Endothelial cell of umbilical vein (primary cell): Measurements from ENCODE around the gene MDGA2. TPM values are rescaled to one million over a fixed set of nuclear protein-coding genes. Genes with fewer than 3 reads are reported as not detected.

Source experiments
- BruUV-seq: library from RNA; stranded (reverse); fragments of 400-500 nt; replicated peaks from 2 replicates; lab custom pipeline; 2021; lab: Mats Ljungman, UMichigan
- CTCF ChIA-PET: fragments of 300-600, 350-600 bp; sonication (Branson Sonifier 250); formaldehyde crosslinking; loops from one replicate; lab custom pipeline; 2021; ENCODE audit warnings: antibody characterized with exemption, inconsistent platforms; lab: Charles Lee
- POLR2A ChIA-PET: fragments of 300-600, 350-600 bp; sonication (Branson Sonifier 250); formaldehyde crosslinking; loops from one replicate; lab custom pipeline; 2021; ENCODE audit warnings: antibody characterized with exemption, inconsistent platforms; lab: Charles Lee
- DNase-seq: peaks from one replicate; pipeline ENCODE4 v3.0.0-alpha.2; 2011; ENCODE audit warnings: low read depth, low spot score
- FAIRE-seq: peaks from 2 replicates; lab custom pipeline; 2011; peaks lifted over from hg19 to GRCh38; lab: Jason Lieb, UNC
- H2AFZ ChIP-seq: 2 replicates; pipeline ENCODE4 v1.6.0; 2012; ENCODE audit warnings: low read depth, low read length, control low read depth, inconsistent platforms
- H3K27ac ChIP-seq: 2 replicates; pipeline ENCODE4 v1.5.1; 2011; ENCODE audit warnings: low read depth, mild to moderate bottlenecking, control low read depth, low read length, moderate library complexity; ENCODE audit not compliant: insufficient read depth
- H3K27me3 ChIP-seq, 2 experiments: 2 replicates each; pipeline versions ENCODE4 v1.6.0 to v1.6.1; 2011; ENCODE audit warnings: low read length in 2 of 2, mixed read lengths in 1 of 2; ENCODE audit not compliant: control insufficient read depth in 2 of 2, insufficient read depth in 2 of 2
- H3K36me3 ChIP-seq, 2 experiments: 2 replicates in 1 of 2; 3 replicates in 1 of 2; pipeline ENCODE4 v1.5.1; 2011; ENCODE audit warnings: low read length in 2 of 2, mild to moderate bottlenecking in 1 of 2, moderate library complexity in 1 of 2; ENCODE audit not compliant: control insufficient read depth in 2 of 2, insufficient read depth in 2 of 2; ENCODE audit errors: extremely low read depth in 1 of 2
- H3K4me1 ChIP-seq: 3 replicates; pipeline ENCODE4 v1.5.1; 2011; ENCODE audit warnings: mild to moderate bottlenecking, low read length; ENCODE audit not compliant: control insufficient read depth, insufficient read depth; ENCODE audit errors: extremely low read depth
- H3K4me2 ChIP-seq: 2 replicates; pipeline ENCODE4 v1.6.1; 2011; ENCODE audit warnings: low read length, control low read depth, mixed read lengths; ENCODE audit not compliant: insufficient read depth
- H3K4me3 ChIP-seq, 3 experiments: fragments of 200-600 bp in 1 of 3; sonication (generic), shearing (Covaris generic) in 1 of 3; replicated peaks in 1 of 3; 2 replicates each; pipeline ENCODE4 v1.5.1; 2011 to 2016; ENCODE audit warnings: control low read depth in 3 of 3, low read length in 3 of 3, mild to moderate bottlenecking in 2 of 3, inconsistent platforms in 1 of 3, low read depth in 1 of 3, moderate library complexity in 1 of 3; ENCODE audit not compliant: insufficient read depth in 1 of 3
- H3K79me2 ChIP-seq: 2 replicates; pipeline ENCODE4 v1.6.0; 2012; ENCODE audit warnings: low read length, inconsistent platforms; ENCODE audit not compliant: control insufficient read depth, insufficient read depth
- H3K9ac ChIP-seq: replicated peaks from 2 replicates; pipeline ENCODE3; 2011; ENCODE audit warnings: low read length, control low read depth; ENCODE audit not compliant: insufficient read depth; ENCODE audit errors: extremely low read depth
- H3K9me1 ChIP-seq: replicated peaks from 3 replicates; pipeline ENCODE4 v1.6.0; 2011; ENCODE audit warnings: mild to moderate bottlenecking, low read length; ENCODE audit not compliant: control insufficient read depth, insufficient read depth; ENCODE audit errors: extremely low read depth
- H3K9me3 ChIP-seq: replicated peaks from 2 replicates; pipeline ENCODE4 v1.5.1; 2012; ENCODE audit warnings: low read length, inconsistent platforms; ENCODE audit not compliant: control insufficient read depth, insufficient read depth
- H4K20me1 ChIP-seq: replicated peaks from 2 replicates; pipeline ENCODE3; 2011; ENCODE audit warnings: mild to moderate bottlenecking, low read length; ENCODE audit not compliant: control insufficient read depth, insufficient read depth; ENCODE audit errors: extremely low read depth
- EZH2 ChIP-seq: IDR thresholded peaks from 2 replicates; pipeline ENCODE4 v1.6.1; 2012; ENCODE audit warnings: borderline replicate concordance, low read depth, mild to moderate bottlenecking, moderate library complexity, low read length, inconsistent platforms; ENCODE audit not compliant: severe bottlenecking
- FOS ChIP-seq: IDR thresholded peaks from 2 replicates; pipeline ENCODE4 v1.6.1; 2011; ENCODE audit warnings: mild to moderate bottlenecking, low read length, moderate library complexity, borderline replicate concordance; ENCODE audit not compliant: insufficient read depth
- GATA2 ChIP-seq: IDR thresholded peaks from 2 replicates; pipeline ENCODE4 v1.7.0; 2011; ENCODE audit warnings: low read depth, mild to moderate bottlenecking, moderate library complexity, mixed read lengths, low read length; ENCODE audit not compliant: insufficient read length, insufficient read depth
- JUN ChIP-seq: IDR thresholded peaks from 2 replicates; pipeline ENCODE4 v1.6.1; 2011; ENCODE audit warnings: borderline replicate concordance, low read depth; ENCODE audit not compliant: insufficient read length, insufficient read depth
- MYC ChIP-seq: IDR thresholded peaks from one replicate; pipeline ENCODE4 v1.6.1; 2011; ENCODE audit warnings: mild to moderate bottlenecking, low read depth, low read length
- POLR2A ChIP-seq: IDR thresholded peaks from 2 replicates; pipeline ENCODE4 v1.6.1; 2012; ENCODE audit warnings: low read depth, mild to moderate bottlenecking, control low read depth, low read length
- POLR2AphosphoS5 ChIP-seq: IDR thresholded peaks from 2 replicates; pipeline ENCODE4 v1.6.1; 2012; ENCODE audit warnings: low read depth, mild to moderate bottlenecking, control low read depth, low read length, moderate library complexity; ENCODE audit not compliant: insufficient read depth
- dilution Hi-C: fragments of 300-500 bp; cut with MboI; formaldehyde crosslinking; loops from one replicate; pipeline ENCODE4 v1.15.0; 2019; ENCODE audit warnings: low sequenced_read_pairs; ENCODE audit not compliant: extremely low pct_ligation_motif_present
- intact Hi-C: fragments of 100-400 bp; cut with micrococcal nuclease; formaldehyde crosslinking; loops from one replicate; pipeline ENCODE4 v1.10.0; 2022
- polyA plus RNA-seq, 4 experiments: library from polyadenylated mRNA; depleted of rRNA in 3 of 4; stranded (reverse) in 3 of 4; unstranded in 1 of 4; fragments of >200 nt; gene quantifications; 2 replicates each; pipeline versions ENCODE4 v1.2.1 to v1.2.3, GENCODE V29; 2011 to 2012; ENCODE audit warnings: missing spikeins in 1 of 4
- total RNA-seq: library from RNA; stranded (reverse); gene quantifications from 2 replicates; pipeline ENCODE4 v1.2.3, GENCODE V29; 2021
- TF ChIP-seq, protein P1 (sequence below): IDR thresholded peaks from 2 replicates; pipeline ENCODE4 v1.6.1; 2011; ENCODE audit not compliant: insufficient read depth, insufficient read length
- TF ChIP-seq, protein P2 (sequence below), 2 donors: IDR thresholded peaks; 1 replicate in 1 of 2; 2 replicates in 1 of 2; pipeline ENCODE4 v1.5.1; 2011; ENCODE audit warnings: low read length in 2 of 2, mild to moderate bottlenecking in 2 of 2, moderate library complexity in 2 of 2, control low read depth in 1 of 2, inconsistent platforms in 1 of 2, low read depth in 1 of 2; ENCODE audit not compliant: insufficient read depth in 1 of 2; ENCODE audit errors: extremely low read depth in 1 of 2

MDGA2 gene
- total and polyA plus RNA-seq, 2 donors (not counting 3 experiments of a cell fraction or from before 2014, with no cell fraction given), result not detected

- no peak for DNase-seq
- Histone ChIP-seq H3K9me1 (no peaks in the 10 kb centered on the region), H4K20me1 (no peaks in the 10 kb centered on the region), H3K27me3 (no peaks in the 10 kb centered on the region), H2AFZ (no peak overlapping the region), H3K36me3 (no peaks in the 10 kb centered on the region), H3K9ac (no peak overlapping the region), H3K27ac (no peak overlapping the region), H3K9me3 (no peaks in the 10 kb centered on the region), H3K4me3 (no peak overlapping the region), H3K4me2 (no peak overlapping the region), H3K79me2 (no peaks in the 10 kb centered on the region), H3K4me1 (no peaks in the 10 kb centered on the region)
- FAIRE-seq, result no peak
- TF ChIP-seq JUN (no peak), GATA2 (no peak), EZH2 (no peak), FOS (no peak), POLR2A (no peak), MYC (no peak), POLR2AphosphoS5 (no peak)
- TF ChIP-seq, protein P1, sequence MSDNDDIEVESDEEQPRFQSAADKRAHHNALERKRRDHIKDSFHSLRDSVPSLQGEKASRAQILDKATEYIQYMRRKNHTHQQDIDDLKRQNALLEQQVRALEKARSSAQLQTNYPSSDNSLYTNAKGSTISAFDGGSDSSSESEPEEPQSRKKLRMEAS, result no peak
- TF ChIP-seq, protein P2, sequence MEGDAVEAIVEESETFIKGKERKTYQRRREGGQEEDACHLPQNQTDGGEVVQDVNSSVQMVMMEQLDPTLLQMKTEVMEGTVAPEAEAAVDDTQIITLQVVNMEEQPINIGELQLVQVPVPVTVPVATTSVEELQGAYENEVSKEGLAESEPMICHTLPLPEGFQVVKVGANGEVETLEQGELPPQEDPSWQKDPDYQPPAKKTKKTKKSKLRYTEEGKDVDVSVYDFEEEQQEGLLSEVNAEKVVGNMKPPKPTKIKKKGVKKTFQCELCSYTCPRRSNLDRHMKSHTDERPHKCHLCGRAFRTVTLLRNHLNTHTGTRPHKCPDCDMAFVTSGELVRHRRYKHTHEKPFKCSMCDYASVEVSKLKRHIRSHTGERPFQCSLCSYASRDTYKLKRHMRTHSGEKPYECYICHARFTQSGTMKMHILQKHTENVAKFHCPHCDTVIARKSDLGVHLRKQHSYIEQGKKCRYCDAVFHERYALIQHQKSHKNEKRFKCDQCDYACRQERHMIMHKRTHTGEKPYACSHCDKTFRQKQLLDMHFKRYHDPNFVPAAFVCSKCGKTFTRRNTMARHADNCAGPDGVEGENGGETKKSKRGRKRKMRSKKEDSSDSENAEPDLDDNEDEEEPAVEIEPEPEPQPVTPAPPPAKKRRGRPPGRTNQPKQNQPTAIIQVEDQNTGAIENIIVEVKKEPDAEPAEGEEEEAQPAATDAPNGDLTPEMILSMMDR (IDR thresholded peaks at IDR 0.05; ENCODE audit: extremely low read depth in 1 of 2, insufficient read depth in 1 of 2, low read depth in 1 of 2, low read length in 2 of 2), result no peak
- BruUV-seq, result no TSS peak
- dilution Hi-C loops, result no loop called here
- POLR2A ChIA-PET, result no interaction called here
- CTCF ChIA-PET, result no interaction called here
- intact Hi-C loops, result no loop called here
These were observed 788.3 kb downstream of the MDGA2 start for GRCh38 chr14:46887144-46887543.
